Measurements from ENCODE around the gene CCL4.
"Not testable (repeated sequence)": the region's sequence is repeated elsewhere in the genome, so short reads cannot be mapped to it uniquely, and the experiment has no call there.

The CCL4 gene

GRCh38 chr17:36117505-36118382, 14.1 kb downstream of the CCL4 start:
- DNase-seq (ENCODE audit: low read depth) = no peak

- no peak for DNase-seq (ENCODE audit: low read depth)
Measured at GRCh38 chr17:36118477-36119353, 15.1 kb downstream of the CCL4 start.

GRCh38 chr17:36120221-36120620, 16.6 kb downstream of the CCL4 start:
- DNase-seq (ENCODE audit: low read depth) = no peak

- DNase-seq (ENCODE audit: low read depth) = not testable (repeated sequence)
Measured at GRCh38 chr17:36121099-36121498, 17.5 kb downstream of the CCL4 start.

GRCh38 chr17:36123431-36123830, 19.8 kb downstream of the CCL4 start:
- no peak for DNase-seq (ENCODE audit: low read depth)

GRCh38 chr17:36124879-36125824, 21.5 kb downstream of the CCL4 start:
- DNase-seq (ENCODE audit: low read depth) = no peak

- DNase-seq (ENCODE audit: low read depth) = no peak
Measured at GRCh38 chr17:36127199-36127893, 23.7 kb downstream of the CCL4 start.

- DNase-seq (ENCODE audit: low read depth) = no peak
Measured at GRCh38 chr17:36127911-36128310, 24.3 kb downstream of the CCL4 start.

GRCh38 chr17:36128411-36128978, 24.9 kb downstream of the CCL4 start:
- DNase-seq (ENCODE audit: low read depth) = no peak

- DNase-seq (ENCODE audit: low read depth) = no peak
Measured at GRCh38 chr17:36129616-36130015, 26.0 kb downstream of the CCL4 start.

- DNase-seq (ENCODE audit: low read depth) = no peak
Measured at GRCh38 chr17:36130346-36130745, 26.7 kb downstream of the CCL4 start.

GRCh38 chr17:36131421-36131820, 27.8 kb downstream of the CCL4 start:
- DNase-seq (ENCODE audit: low read depth) = no peak

GRCh38 chr17:36131931-36132330, 28.3 kb downstream of the CCL4 start:
- no peak for DNase-seq (ENCODE audit: low read depth)

- no peak for DNase-seq (ENCODE audit: low read depth)
Measured at GRCh38 chr17:36132421-36132831, 28.8 kb downstream of the CCL4 start.

GRCh38 chr17:36133602-36134236, 30.1 kb downstream of the CCL4 start:
- DNase-seq (ENCODE audit: low read depth) = no peak

GRCh38 chr17:36135465-36135864, 31.8 kb downstream of the CCL4 start:
- no peak for DNase-seq (ENCODE audit: low read depth)

- DNase-seq (ENCODE audit: low read depth) = no peak
Measured at GRCh38 chr17:36136036-36136435, 32.4 kb downstream of the CCL4 start.

- DNase-seq (ENCODE audit: low read depth) = no peak
Measured at GRCh38 chr17:36136439-36136838, 32.8 kb downstream of the CCL4 start.

- no peak for DNase-seq (ENCODE audit: low read depth)
Measured at GRCh38 chr17:36142235-36142634, 38.6 kb downstream of the CCL4 start.

GRCh38 chr17:36142806-36143205, 39.2 kb downstream of the CCL4 start:
- no peak for DNase-seq (ENCODE audit: low read depth)
